GM18505 (cell line): ENCODE results near the gene SATB2.

Experiments used
- ATAC-seq: cut with Tn5 transposase; IDR thresholded peaks from one replicate; pipeline ENCODE4 v1.9.1; 2021; ENCODE audit not compliant: unreplicated experiment
- POLR2A ChIP-seq: IDR thresholded peaks from 4 replicates; pipeline ENCODE4 v1.6.1; 2011; ENCODE audit warnings: borderline replicate concordance; ENCODE audit not compliant: insufficient read depth, insufficient read length; ENCODE audit errors: extremely low read depth

Gene SATB2

DNA sequence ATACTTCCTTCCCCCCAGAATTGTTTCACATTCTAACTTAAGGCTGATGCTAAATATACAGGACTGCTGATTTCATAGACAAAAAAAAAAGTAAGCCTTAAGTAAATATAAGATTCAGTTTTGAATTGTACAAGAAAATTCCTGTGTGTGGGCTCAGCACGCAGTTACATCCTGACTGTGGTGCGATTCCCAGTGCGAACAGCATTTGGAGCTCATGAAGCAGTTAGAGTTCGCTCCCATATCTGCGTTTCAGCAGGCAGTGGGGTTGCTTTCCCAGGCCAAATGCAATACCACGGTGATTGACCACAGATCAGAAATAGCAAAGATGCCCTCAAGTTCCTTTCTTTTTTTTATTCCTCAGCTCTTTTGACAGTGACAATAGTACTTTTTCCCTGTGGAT, 75.6 kb downstream of the SATB2 start:
- no peak for ATAC-seq

GRCh38 chr2:199381531-199381930, 76.2 kb downstream of the SATB2 start:
- no peak for TF ChIP-seq POLR2A
- no peak for ATAC-seq

More for the DNA sequence above, 75.6 kb downstream of the SATB2 start:
- no peak for TF ChIP-seq POLR2A

DNA sequence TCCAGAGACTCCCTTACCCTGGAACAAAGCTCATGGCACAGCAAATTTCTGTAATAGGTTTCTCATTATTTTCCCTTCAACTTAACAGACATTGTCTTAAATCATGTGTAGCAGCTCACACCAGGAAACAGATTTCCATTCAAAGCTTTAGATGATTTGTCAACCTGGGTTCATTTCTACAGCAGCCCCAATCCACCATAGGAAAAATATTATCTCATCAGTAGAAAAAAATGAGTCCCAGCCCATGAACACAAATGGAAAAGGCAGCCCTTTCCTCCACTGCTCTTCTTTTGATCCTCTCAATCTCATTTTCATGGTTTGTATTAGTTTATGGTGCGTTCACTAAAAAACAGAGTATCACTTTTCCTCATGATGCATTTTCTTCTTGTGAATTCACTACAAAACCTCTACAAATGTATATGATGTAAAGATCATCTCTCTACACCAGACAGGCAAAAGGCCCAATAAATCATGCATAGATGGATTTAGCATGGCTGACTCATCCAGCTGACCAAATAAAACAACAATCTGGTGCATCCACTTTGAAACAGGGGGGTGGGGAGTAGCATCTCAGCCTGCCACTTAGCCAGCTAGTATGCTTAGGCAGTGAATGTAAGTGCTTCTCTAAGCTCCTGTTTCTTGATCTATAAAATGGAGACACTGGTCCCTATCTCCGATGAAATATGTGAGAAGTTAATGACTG, 78.6 kb downstream of the SATB2 start:
- no peak for TF ChIP-seq POLR2A
- no peak for ATAC-seq

- ATAC-seq = no peak
- no peak for TF ChIP-seq POLR2A
Measured at GRCh38 chr2:199370150-199370780, 87.5 kb downstream of the SATB2 start.

DNA sequence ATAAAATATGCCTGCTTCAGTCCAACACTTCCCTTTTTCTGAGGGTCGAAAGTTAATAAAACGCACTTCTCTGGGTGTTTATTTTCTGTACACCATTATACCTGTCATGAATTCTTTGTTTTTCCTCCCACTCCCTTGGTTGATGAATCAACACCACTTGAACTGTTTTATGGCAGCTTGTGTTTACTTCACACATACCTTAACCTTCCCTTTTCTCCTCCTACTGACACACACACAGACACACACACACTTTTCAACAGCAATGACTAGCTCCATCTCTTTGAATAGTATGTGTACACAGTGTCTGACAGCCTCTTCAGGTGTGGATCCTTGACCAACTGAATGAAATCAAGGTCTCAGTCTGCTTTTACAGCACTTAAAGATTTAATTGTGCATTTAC, 91.3 kb downstream of the SATB2 start:
- TF ChIP-seq POLR2A = no peak

GRCh38 chr2:199364153-199364552, 93.6 kb downstream of the SATB2 start:
- TF ChIP-seq POLR2A = no peak

More for the DNA sequence above, 91.3 kb downstream of the SATB2 start:
- no peak for ATAC-seq

DNA sequence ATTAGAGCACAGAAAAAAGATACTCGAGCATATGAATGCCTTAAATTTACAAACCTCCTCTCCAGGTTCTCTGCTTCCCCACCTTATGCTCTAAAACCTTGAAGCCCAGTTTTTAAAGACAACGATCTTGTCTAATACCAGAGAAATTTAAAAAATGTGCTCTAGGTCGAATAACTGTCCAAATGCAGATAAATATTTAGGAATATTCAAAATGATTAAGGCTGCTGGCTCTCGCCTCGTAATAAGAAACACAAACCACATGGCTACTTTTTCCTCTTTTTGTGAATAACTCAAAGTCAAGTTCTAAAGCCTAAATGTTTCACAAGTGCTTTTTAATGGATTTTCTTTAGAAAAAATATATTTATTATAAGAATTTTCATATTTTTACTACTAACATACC, 101.3 kb downstream of the SATB2 start:
- TF ChIP-seq POLR2A = no peak

More at GRCh38 chr2:199364153-199364552, 93.6 kb downstream of the SATB2 start:
- ATAC-seq = no peak

DNA sequence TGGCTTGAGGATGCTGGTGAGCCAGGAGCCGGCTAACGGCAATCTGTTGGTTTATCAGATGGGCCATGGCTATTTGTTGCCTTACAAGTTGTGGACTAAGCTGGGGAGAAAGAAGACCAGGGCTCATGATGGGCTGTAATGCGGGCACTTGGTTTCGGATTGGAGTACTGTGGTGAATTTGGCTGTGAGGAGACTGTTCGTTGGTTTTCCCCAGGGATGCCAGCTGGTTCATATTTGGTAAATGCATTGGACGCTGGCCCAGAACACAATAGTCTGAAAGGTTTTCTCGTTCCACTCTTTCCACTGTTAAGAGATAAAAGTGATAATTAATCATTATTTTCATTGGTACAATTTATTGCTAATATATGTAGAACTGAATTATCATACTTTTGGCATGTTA, 108.9 kb downstream of the SATB2 start:
- no peak for TF ChIP-seq POLR2A

More for the DNA sequence above, 101.3 kb downstream of the SATB2 start:
- no peak for ATAC-seq

GRCh38 chr2:199344012-199344411, 113.7 kb downstream of the SATB2 start:
- ATAC-seq = no peak
- no peak for TF ChIP-seq POLR2A

More for the DNA sequence above, 108.9 kb downstream of the SATB2 start:
- no peak for ATAC-seq

GRCh38 chr2:199342334-199342733, 115.4 kb downstream of the SATB2 start:
- ATAC-seq = no peak
- TF ChIP-seq POLR2A = no peak

DNA sequence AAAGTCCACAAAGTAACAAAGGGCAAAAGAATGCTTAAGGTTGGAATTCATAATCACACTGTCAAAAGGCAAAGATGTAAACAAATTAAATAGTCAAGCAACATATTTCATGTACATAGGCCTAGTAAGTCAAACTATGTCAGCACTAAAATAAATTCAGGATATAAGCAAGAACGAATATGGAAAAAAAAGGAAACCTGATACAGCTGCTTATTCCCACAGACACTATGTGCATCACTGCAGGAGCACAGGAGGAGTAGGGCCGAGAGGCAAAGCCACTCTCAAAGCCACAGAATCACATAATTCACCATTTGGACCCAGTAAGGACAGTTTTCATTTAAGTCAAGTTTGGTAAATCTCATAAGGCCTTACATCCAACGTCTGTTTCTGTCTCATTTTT, 116.6 kb downstream of the SATB2 start:
- no peak for ATAC-seq
- no peak for TF ChIP-seq POLR2A

GRCh38 chr2:199339891-199340605, 117.7 kb downstream of the SATB2 start:
- no peak for TF ChIP-seq POLR2A
- ATAC-seq = no peak

GRCh38 chr2:199336546-199336945, 121.2 kb downstream of the SATB2 start:
- ATAC-seq = no peak
- TF ChIP-seq POLR2A = no peak

GRCh38 chr2:199335502-199335901, 122.2 kb downstream of the SATB2 start:
- TF ChIP-seq POLR2A = no peak
- no peak for ATAC-seq

DNA sequence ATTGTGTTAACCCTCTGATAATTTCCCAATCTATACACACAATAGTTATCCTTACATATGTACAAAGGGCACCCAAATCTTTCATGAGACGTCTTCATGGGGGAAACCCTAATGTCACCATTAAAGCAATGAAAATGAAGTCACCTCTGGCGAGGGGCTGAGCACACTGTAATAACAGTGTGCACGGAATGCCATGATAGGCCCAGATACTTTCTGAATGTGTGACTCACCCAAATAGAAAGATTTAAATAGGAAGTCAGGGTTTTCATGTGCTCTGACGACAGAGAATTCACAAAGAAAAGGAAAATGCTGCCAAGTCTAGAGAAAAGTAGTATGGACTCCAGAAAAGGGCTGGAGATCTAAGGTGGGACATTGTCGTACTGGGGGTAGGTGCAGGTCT, 128.3 kb downstream of the SATB2 start:
- ATAC-seq = no peak
- no peak for TF ChIP-seq POLR2A

GRCh38 chr2:199329031-199329430, 128.7 kb downstream of the SATB2 start:
- no peak for ATAC-seq
- TF ChIP-seq POLR2A = no peak
